GM10266 (cell line): ENCODE measurements around the gene RALGAPA2.

Experiments used
- DNase-seq: peaks from one replicate; pipeline ENCODE4 v3.0.0; 2012; ENCODE audit errors: extremely low spot score
- CTCF ChIP-seq: IDR thresholded peaks from 2 replicates; pipeline ENCODE4 v1.5.1; 2012; ENCODE audit warnings: mild to moderate bottlenecking, low read depth; ENCODE audit not compliant: control insufficient read depth, insufficient read depth; ENCODE audit errors: missing control alignments

Gene RALGAPA2

DNA sequence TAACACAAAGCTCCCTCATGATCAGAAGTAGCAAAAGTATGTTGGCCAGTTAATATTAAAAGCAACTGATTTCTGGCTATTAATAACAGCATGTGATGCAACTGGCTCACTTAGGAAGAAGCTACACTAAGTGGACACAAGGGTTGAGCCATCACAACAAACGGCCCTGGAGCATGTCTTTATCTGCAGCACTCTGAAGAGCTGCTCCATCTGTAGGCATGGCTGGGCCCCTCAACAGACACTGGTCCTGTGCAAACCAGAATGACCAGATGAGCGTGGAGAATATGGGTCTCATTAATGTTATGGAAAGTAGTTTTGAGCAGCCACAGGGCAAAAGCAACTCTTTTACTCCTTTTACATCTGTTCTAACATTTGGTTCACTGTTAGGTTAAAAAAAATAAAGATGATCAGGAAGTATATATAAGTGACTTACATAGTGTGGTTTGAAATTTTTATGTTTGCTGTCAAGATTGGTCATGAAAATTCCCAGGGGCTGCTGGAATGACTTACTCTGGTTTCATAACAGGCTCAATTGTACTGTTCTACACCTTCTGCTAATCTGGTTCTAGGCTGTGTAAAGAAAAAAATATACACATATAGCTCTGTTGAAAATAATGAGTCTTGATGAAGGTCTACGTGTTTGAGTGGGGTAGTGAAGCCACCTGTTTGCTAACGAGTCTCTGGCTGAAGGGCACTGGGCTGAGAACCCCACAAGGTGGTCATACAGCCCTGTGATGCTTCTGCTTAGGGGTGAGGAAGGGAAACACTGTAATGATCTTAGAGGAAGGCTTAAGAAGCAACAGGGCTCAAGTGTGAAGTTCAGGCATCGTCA is 286.4 kb downstream of the RALGAPA2 start:
- TF ChIP-seq CTCF = no peak
- DNase-seq = no peak

DNA sequence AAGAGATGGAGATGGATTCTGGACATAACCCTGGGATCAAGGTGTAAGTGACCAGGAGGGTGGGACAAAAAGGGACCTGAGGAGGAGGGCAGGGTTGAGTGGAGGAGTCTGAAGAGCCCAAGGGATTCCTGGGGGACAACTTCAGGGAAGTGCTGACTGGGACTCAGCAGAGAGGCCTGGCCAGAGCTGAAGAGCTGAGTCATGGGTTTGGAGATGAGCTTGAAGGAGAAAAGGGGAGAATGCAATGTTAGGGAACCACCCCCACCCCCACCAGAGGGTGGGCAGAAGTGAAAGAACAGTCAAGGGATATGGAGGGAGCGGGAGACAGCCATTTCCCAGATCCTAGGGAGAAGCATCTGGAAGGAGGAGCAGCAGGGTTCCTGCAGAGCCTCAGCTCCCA is 289.3 kb downstream of the RALGAPA2 start:
- no peak for TF ChIP-seq CTCF
- no peak for DNase-seq

DNA sequence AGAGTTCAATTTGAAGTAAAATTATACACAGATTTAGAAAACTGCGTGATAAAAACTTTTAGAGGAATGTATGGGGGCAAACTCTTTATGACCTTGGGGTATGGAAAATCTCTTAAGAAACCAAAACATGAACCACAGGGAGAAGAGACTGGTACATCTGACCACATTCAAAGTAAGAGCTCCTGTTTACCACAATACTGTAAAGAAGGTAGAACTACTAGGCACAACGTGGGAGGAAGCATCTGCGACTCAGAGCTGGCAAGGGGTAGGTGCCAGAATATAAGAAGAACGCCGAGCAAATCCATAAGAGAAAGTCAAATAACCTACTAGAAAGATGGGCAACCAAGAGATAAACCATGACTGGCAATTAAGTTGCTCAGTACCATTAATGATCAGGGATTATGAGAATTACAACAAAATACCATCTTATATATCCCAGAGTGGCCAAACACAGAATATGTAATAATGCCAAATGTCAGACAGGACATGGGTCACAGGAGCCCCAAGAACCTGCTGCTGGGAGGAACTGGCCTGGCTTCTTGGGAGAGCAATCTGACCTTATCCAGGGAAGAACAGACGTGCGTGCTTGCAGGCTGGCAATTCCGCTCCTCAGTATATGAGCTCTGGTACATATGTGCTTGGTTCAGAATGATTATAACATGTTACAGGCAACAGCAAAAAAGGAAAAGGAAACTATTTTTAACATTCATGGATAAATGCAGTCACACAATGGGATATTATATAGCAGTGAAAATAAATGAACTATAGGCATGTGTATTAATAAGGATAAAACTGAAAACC is 294.4 kb downstream of the RALGAPA2 start:
- DNase-seq = no peak
- TF ChIP-seq CTCF = no peak

GRCh38 chr20:20415321-20415720 is 297.1 kb downstream of the RALGAPA2 start:
- DNase-seq = no peak
- TF ChIP-seq CTCF = no peak

- no peak for TF ChIP-seq CTCF
- no peak for DNase-seq
Observed at GRCh38 chr20:20414640-20415220, 297.7 kb downstream of the RALGAPA2 start.

- TF ChIP-seq CTCF = no peak
- DNase-seq = no peak
Observed at GRCh38 chr20:20413810-20414281, 298.6 kb downstream of the RALGAPA2 start.
